Measurements from ENCODE around the gene CACNA1C.

CACNA1C gene

DNA sequence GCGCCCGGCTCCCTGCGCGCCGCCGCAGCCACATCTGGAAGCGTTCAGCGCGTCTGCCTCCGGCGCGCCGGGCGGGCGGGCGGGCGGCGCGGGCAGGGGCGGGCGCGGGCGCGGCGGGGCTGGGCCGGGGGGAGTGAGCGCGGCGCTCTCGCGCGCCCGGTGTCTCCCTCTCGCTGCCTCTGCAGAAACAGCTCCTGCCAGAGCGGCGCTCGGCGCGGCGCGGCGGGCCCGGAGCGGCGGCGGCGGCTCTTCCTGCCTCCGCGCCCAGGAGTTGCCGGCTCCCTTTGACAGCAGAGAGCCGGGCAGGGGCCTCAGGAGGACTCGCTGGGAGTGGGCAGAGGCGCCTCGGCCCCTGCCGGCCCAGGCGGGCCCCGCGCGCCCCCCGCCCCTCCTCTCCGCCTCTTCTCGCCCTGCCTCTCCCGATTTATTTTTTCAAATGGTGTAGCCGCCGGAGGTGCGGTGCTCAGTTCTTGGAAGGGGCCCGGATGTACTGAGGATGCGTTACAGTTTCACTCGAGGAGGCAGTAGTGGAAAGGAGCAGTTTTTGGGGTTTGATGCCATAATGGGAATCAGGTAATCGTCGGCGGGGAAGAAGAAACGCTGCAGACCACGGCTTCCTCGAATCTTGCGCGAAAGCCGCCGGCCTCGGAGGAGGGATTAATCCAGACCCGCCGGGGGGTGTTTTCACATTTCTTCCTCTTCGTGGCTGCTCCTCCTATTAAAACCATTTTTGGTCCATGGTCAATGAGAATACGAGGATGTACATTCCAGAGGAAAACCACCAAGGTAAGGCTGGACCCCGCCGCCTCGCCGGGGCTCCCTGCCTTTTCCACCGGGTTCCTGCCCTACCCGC lies at the start of gene CACNA1C:
TSS of gene CACNA1C (plus strand) at position 162 of the 853 bp plus-strand sequence. CDS start at position 738, 576 bp downstream.
- peak; percentile 36 for DNase-seq (ENCODE audit: low spot score)

DNA sequence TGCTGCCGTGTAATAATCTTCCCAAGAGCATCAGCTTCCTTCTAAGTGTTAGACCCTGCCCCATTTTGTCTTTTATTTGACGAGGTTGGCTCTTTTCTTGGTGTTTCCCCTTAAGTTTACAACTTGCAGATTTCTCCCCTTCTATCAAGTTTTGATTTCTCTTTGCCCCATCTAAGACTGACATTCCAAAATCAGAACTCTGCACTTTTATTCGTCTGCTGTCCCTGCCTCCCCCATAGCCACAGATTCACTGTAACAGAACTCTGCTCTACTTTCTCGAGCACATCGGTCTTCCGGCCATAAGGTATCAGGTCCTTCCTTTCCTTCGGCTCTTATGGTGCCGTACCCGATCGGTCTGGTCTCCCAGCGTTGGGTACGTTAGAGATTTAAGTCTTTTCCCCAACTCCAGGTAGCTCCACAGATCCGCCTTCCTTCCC lies 49.1 kb upstream of the CACNA1C start:
- DNase-seq (ENCODE audit: low spot score), result no peak

DNA sequence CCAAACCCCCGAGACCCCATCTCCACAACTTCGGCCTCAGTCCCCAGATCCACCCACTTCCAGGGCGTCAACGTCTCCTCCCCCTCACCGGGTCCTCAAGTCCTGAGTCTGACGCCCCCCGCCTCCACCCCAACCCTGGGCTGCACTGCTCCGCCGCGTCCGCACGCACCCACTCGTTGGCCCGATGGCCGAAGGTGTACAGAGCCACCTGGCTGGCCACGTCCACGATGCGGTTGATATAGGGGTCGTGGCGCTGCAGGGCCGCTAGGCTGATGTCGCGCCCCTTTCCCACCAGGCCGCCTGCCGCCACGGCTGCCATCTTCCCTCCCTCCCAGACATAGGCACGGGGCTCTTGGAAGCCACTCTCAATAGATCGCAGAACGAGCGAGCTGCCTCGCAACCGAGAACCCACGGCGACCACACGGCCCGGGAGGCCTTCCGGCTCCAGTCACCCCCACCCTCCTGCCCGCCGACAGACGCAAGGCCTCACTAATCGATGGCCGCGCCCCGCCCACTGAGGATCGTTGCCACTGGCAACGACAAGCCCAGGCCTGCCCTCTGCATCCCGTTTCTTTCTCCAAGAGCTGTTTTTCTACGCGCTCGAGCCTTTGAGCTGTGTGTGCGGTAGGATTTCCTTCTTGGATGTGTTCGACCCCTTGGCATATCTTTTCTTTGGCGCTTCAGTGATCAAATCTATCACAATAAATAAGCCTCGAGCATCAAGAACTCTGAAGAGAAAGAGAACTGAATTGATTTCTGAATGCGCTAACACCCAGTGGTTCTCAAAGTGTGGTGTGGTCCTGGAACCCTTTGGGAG lies 48.5 kb upstream of the CACNA1C start, which contains the start of gene DCP1B:
TSS of gene DCP1B (minus strand) at position 345 of the 817 bp plus-strand sequence. CDS start at position 319, 26 bp downstream.
- DNase-seq (ENCODE audit: low spot score), result peak; percentile 93

DNA sequence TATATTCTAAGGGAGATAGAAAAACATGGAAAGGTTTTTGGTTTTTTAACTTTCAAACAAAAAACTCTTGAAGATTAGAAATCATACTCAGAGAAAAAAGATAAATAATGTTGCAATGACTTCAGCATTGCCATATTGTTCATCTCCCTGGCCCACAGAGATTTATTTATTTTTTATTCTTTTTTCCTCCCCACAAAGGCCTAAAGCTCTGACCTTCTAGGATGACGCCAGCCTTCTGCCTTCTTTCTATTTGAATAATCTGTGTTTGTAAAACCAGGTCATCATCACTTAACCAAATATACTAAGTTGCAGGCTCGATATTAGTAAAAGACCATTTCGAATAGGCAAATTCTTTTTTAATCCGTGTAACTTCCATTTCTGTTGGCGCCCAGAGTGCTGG lies 44.1 kb upstream of the CACNA1C start:
- DNase-seq (ENCODE audit: low spot score), result no peak

DNA sequence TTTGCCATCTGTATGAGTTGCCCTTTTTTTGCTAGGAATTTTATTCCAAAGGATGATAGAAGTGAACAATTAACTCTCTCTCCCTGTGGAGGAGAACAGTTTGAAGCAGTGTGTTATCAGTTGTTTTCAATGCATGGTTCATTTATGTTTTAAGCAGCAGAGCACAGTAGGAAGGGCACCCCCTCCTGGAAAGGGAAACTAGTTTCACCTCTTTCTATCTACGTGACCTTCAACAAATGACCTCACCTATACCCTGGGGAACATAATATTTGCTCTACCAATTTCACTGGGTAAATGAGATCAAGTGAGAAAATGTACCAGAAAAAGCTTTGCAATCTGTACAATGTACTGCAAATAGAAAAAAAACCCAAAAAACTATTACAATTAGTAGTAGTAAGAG lies 43.2 kb upstream of the CACNA1C start:
- DNase-seq (ENCODE audit: low spot score), result no peak

DNA sequence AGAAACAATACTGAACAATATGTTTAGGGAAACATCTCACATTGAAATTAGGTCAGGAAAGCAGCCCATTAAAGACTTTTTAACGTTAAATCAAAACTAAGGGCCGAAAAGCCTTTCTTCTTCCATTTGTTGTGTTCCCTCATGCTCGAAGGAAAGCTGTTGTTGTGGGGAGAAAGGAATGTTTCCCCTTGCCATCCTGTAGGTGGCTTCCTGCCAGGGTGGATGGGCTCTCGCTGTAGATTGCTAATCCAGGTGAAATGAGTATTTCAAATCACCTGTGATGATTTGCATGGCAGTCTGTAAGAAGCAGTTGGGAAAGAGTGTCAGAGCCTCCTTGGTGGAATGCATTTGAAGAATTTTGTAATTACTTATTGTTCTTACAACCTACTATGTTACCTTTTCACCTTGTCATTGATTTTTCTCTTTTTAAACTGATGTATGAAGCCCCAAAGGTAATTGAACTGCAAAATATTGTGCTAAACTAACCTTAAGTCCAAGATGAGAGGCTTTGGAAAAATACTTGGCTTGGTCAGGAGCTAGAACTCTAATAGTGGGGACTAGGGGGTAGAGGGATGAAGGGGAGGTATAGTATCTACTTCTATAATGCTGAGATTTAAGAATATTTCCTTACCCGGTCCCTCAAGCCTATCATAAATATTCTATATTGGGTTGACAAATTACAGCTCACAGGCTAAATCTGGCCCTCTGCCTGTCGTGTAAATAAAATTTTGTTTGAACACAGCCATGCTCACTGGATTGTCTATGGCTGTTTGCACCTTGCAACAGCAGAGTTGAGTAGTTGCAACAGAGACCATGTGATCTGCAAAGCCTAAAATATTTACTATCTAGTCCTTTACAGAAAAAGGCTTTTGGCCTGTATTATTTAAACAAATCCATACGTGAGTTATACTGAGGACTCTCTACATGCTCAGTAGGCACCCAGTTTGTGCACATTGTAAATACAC lies 40.9 kb upstream of the CACNA1C start:
- no peak for DNase-seq (ENCODE audit: low spot score)

DNA sequence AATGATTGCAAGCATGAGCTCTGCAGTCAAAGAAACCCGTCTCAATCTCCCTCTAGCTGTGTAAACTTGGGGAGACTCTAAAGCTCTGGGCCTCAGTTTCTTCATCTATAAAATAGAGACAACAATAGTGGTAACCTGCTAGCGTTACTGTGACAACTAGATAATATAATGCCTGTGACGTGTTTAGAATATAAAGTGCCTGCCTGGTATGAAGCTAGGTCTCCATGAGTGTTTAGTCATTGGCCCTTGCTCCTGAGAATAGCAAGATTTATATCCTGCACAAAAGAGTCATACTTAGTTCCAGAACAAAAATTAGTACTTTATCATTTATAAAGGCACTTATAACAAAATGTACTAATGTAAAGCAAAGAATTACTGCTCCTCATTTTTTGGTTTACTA lies 39.7 kb upstream of the CACNA1C start:
- no peak for DNase-seq (ENCODE audit: low spot score)

DNA sequence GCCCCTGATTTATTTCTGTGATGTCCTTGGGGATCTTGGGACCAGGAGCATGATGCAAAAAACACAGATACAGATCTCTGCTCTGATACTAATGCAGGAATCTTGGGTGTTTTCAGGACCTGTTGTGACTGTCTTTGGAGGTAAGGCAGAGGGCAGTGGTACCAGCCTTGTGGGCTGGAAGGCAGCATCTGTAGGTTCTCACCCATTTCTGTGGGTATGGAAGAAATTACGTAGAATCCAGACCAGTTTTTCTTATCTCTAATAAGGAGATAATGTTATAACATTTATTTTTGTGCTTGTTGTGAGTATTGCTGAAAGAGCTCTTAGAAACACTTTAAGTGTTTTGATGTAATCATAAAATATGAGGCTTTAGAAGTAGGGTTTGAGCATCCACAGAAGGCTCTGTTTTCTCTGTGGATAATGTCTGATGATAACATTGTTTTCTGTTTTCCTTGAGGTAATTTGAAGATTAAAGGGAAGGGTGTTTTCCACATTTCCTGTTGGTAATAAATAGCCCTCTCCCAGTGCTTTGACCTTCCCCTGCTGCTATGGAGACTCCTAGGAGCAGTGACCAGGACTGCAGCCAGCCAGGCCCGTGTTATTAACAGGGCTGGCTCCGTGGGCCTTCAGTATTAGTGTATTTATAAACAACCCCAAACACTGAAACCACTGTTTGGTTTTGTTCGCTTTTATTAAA lies 39.1 kb upstream of the CACNA1C start:
- DNase-seq (ENCODE audit: low spot score), result no peak

DNA sequence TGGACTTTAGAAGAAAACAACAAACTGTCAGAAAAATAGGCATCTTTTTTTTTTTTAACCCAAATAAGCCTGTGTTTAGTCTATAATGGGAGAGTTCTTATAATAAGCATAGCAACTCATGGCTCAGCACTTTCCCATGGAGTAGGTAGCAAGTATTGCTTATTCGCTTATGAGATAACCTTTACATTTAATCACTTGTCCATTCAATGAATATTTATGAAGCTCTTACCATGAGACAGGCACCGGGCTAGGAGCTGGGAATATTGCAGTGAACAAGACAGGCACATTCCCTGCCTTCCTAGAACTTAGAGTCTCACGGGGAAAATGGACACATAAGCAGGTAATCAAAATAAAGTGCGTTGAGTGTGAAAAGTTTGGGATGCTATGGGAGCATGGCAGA lies 38.6 kb upstream of the CACNA1C start:
- no peak for DNase-seq (ENCODE audit: low spot score)

DNA sequence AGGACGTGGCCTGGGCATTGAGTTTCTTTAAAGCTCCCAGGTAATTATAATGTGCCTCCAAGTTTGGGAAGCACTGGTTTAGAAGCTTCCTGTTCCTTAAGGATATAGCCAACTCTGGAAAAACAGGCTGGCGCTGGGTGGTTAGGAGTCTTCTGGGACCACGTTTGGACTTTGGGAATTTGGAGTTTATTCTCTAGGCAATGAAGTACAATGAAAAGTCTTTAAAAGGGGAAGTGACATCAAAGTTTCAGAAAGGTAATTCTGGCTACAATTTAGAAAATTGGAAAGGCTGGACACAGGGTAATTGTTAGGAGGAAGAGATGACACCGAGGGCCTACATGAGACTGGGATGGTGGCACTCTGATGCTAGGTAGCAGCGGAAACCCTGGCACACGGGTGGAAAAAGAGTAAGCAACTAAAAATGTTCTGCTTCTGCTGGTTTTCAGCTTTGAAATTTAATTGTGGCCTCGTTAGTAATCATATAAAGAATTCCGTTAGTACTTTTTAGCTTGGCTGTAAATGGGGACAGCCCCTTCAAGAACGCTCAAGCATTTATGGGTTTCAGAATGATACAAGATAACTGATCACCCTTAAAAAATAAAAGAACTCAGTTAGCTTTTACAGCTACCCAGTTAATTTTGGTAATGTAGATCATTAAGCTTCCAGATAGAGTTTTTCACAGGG lies 35.8 kb upstream of the CACNA1C start:
- DNase-seq (ENCODE audit: low spot score), result no peak

DNA sequence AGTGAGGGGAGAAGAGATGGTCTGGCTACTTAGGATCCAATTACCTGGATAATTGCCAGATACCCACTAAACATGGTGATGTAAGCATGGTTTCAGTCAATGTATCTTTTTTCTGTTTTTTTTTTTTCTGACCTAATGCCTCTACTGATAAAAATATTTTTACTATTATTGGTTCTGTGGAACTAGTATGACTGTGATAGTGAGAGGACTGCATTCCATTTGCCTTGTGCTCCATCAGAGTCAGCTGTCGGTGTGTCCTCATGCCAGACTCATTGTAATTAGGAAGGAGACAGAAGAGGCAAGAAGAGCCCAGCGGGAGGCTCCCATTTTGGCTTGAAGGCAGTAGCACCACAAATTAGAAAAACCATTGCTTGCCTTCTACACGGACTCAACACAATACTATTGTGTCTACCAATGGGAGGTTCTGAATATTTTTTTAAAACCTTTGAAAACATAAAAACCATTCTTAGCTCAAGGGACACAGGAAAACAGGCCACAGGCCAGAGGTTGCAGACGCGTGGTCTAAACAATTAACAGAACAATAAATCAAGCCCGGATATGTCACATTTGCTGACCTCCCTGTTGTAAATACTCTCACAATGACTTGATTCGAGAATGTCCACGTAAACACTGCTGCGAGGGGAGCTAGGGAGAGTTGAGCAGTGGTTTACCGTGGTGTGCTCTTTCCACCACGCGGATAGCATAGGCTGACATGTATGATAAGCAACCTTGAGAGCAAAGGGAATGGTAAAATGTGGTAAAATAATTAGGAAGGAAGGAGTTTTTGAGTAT lies 35.0 kb upstream of the CACNA1C start:
- DNase-seq (ENCODE audit: low spot score), result no peak

DNA sequence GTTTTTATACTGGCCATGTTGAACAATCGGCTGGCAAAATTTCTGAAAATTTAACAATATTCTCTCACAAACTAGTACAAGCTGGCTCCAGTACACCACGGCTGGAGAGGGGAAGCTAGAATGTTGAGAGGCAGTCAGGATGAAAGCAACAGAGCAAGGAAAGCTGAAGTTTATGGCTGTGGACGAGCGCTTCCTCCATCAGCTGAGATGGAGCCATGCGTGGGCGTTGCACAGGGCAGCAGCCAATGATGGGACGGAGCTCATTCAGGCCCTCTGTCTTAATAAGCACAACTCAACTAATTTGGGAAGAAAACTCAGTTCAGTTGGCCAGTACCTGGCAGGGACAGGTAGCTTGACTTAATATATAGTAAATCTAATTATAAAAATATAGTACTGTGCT lies 34.4 kb upstream of the CACNA1C start:
- DNase-seq (ENCODE audit: low spot score), result no peak

DNA sequence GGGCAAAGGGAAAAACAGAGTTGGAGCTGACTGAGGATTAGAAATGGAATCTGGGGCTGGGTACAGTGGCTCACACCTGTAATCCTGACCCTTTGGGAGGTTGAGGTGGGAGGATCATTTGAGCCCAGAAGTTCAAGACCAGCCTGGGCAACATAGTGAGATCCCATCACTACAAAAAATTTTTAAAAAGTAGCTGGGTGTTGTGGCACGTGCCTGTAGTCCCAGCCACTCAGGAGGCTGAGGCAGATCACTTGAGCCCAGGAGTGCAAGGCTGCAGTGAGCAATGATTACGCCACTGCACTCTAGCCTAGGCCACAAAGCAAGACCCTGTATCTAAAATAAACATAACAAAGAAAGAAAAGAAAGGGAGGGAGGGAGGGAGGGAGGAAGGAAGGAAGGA lies 33.7 kb upstream of the CACNA1C start:
- DNase-seq (ENCODE audit: low spot score), result no peak

DNA sequence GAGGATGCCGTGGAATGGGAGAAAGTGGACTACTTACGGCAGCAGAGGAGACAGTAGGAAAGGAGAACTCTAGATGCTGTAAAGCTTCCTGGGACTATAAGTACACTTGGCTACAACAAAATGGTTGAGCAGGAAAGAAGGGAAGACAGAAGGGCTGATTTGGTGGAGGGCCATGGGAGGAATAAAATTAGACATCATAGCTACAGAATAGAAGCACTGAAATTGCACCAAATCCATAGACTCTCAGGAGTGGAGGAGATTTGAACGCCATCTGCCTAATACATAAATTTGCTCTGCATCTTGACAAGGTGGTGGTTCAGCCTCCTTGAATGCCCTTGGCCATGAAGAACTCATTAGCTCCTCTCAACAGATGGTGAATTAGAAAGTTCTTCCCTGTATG lies 32.3 kb upstream of the CACNA1C start:
- DNase-seq (ENCODE audit: low spot score), result no peak

DNA sequence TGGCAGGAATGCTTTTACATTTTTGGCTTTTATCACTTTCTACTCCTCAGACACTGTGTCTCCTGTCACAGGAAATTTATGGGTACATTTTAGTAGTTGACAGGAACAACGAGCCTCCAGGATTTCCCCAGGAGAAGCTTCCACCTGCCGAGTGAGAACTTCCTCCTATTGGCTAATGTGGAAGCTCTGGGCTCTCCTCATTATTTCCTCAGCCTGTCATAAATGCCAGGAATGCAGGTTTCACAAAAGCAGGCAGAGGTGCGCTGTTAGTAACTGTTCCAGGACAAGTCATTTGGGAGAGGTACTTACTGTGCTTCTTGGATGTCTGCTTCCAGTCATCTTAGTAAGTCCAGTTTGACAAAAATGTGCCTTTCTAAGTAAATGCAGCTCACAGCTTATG lies 29.4 kb upstream of the CACNA1C start:
- no peak for DNase-seq (ENCODE audit: low spot score)

DNA sequence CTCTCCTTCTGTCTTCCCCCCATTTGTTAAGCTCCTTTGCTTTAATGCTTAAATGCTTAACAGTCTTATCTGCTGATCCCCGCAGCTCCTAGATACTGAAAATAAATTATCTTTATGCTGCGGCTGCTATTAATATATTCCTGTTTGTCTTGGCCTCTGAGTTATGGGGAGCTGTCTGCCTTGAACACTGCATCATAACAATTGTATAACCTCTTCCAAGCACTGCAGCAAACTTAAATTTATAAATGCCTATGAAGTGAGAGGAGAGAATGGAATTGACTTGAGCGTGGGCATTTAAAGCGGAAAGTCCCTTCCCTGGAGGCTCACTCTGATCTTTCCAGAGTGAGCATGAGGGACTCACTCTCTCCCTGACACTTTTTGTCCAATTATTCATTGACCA lies 25.4 kb upstream of the CACNA1C start:
- no peak for DNase-seq (ENCODE audit: low spot score)

DNA sequence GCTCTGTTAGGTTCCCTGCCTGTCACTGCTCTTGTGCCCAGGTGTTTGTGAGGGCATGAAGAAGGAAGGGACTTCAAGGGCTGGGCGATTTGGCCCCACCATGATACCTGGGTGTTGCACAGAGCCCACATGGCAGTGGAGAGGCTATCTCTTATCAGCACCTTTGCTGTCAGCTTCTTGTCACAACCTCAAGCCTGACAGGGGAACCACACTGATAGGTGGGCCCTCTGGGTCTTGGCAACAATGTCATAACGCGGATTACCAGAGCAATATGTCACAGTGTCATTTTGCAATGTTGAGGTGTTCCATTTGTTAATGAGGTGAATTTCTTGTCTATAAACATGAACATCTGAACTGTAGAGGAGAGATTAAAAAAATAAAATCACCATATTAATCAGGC lies 22.9 kb upstream of the CACNA1C start:
- no peak for DNase-seq (ENCODE audit: low spot score)

DNA sequence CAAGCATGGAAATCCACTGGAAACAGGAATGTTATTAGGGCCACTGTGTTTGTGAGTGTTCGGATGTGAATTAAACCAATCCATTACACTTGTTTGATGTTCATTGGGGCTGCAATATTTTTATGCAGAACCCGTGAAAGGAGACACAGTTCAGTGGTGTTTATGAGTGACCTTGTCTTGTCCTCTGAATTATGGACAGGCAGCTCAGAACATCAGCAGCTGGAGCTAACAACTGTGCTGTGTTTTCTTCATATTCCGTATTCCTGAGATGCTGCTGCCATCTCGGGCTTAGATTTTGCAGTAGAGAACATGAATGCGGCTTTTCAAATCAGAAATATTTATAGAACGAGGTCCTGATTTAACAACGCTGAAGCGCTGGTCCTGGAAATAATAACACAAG lies 20.3 kb upstream of the CACNA1C start:
- no peak for DNase-seq (ENCODE audit: low spot score)

DNA sequence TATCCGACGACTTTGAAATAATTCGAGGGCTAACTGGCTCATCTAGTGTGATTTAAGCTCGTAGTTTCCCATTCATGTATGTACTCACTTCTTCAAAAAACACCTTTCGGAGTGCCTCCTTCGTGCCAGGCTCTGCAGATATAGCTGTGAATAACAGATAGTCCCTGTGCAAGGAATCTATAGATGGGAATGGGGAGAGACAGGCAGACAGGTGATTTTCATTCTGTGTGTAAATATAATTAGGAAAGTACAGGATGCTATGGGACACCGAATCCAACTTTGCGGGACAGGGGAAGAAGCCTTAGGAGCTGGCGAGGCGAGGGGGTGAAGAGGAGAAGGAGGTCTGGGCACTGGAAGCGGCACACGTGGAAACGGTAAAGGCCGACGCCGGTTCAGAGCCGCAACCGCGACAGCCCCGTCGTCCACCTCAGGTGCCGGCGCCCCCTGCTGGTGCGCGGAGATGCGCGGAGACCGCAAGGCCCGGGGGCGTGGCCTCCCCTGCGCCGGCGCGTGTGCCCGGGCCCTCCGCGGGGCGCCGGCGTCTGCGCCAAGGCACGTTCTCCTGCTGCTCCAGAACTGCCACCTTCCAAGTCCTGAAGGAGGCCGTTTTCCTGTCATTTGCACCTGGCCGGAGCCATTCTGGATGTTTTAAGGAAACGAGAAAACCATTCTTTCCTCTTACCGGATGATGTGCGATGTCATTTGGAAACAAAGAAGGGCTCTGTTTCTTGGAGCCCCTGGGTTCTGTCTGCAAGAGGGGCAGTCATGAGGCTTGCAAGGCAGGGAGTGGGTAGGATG lies 18.0 kb upstream of the CACNA1C start:
- peak; percentile 91 for DNase-seq (ENCODE audit: low spot score)

All from germinal center (tissue), 1 donor.